Hepatocyte (in vitro differentiated cells): Measurements from ENCODE around the gene GP1BB.

ENCODE experiments used
- EZH2 ChIP-seq: fragments of 200-600 bp; sonication (generic); IDR thresholded peaks from 2 replicates; pipeline ENCODE4 v1.6.1; 2016; ENCODE audit warnings: antibody characterized with exemption, mild to moderate bottlenecking, borderline replicate concordance
- EZH2phosphoT487 ChIP-seq: fragments of 200-600 bp; sonication (generic); IDR thresholded peaks from one replicate; pipeline ENCODE4 v1.6.1; 2018; ENCODE audit warnings: antibody characterized with exemption, mild to moderate bottlenecking, low read depth, moderate library complexity; ENCODE audit not compliant: unreplicated experiment, severe bottlenecking
- TF ChIP-seq, protein P1 (sequence below): fragments of 200-600 bp; sonication (generic); IDR thresholded peaks from 2 replicates; pipeline ENCODE4 v1.5.1; 2016; ENCODE audit warnings: antibody characterized with exemption, mild to moderate bottlenecking; ENCODE audit not compliant: poor library complexity

DNA sequence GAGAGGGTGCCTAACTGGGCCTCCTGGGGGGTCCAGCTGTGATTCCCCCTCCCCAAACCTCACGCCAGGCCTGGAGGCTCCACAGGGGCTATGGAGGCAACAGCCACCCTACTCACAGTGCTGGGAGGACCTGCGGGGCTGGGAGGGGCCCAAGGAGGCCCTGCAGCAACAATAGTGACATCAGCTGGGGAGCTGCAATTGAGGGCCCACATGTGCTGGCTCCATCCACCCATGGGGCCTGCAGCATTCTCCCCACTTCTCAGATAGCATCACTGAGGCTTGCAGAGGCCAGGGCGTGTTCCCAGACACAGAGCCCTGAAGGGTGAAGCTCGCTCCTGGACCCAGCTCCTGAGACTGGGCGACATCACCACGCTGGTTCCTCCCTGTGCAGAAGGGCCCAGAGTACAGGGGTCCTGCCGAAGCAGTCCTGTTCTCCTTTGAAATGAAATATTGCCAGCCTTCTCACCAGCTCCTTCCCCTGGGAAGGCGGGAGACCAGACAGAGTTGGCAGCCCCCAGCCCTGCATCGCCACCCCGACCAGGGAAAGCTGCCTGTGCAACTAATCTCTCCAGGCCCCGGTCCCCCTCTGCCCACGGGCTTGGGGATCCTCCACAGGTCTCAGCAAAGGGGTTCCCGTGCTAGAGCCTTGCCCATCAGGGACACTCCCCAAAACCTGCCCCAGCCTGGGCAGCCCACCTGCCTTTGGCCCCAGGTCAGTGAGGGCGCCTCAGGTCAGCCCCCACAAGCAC is 28.3 kb downstream of the GP1BB start:
- TF ChIP-seq, protein P1, sequence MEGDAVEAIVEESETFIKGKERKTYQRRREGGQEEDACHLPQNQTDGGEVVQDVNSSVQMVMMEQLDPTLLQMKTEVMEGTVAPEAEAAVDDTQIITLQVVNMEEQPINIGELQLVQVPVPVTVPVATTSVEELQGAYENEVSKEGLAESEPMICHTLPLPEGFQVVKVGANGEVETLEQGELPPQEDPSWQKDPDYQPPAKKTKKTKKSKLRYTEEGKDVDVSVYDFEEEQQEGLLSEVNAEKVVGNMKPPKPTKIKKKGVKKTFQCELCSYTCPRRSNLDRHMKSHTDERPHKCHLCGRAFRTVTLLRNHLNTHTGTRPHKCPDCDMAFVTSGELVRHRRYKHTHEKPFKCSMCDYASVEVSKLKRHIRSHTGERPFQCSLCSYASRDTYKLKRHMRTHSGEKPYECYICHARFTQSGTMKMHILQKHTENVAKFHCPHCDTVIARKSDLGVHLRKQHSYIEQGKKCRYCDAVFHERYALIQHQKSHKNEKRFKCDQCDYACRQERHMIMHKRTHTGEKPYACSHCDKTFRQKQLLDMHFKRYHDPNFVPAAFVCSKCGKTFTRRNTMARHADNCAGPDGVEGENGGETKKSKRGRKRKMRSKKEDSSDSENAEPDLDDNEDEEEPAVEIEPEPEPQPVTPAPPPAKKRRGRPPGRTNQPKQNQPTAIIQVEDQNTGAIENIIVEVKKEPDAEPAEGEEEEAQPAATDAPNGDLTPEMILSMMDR = no peak
- TF ChIP-seq EZH2 = no peak
- no peak for TF ChIP-seq EZH2phosphoT487
